C4-2B (cell line): Measurements from ENCODE around the gene OR4N2.
"Not testable (repeated sequence)": the region's sequence is repeated elsewhere in the genome, so short reads cannot be mapped to it uniquely, and the experiment has no call there.

Source experiments
- CTCF ChIP-seq: fragments of 450-650 bp; conservative IDR thresholded peaks from 2 replicates; pipeline ENCODE4 v1.5.1; 2017; ENCODE audit warnings: mild to moderate bottlenecking
- ZFX ChIP-seq: fragments of 450-650 bp; IDR thresholded peaks from 2 replicates; pipeline ENCODE4 v1.6.1; 2017

DNA sequence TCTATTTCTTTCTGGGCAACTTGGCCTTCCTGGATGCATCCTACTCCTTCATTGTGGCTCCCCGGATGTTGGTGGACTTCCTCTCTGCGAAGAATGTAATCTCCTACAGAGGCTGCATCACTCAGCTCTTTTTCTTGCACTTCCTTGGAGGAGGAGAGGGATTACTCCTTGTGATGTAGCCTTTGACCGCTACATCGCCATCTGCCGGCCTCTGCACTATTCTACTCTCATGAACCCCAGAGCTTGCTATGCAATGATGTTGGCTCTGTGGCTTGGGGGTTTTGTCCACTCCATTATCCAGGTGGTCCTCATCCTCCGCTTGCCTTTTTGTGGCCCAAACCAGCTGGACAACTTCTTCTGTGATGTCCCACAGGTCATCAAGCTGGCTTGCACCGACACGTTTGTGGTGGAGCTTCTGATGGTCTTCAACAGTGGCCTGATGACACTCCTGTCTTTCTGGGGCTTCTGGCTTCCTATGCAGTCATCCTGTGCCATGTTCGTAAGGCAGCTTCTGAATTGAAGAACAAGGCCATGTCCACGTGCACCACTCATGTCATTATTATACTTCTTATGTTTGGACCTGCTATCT lies 7.0 kb upstream of the OR4N2 start:
- peak; percentile 52 for TF ChIP-seq CTCF
- not testable (repeated sequence) for TF ChIP-seq ZFX
